Body of pancreas (tissue), 4 donors: ENCODE measurements around the gene JMJD7. TPM values are rescaled to one million over a fixed set of nuclear protein-coding genes. Genes with fewer than 3 reads are reported as not detected.

Experiments used
- ATAC-seq: fragments of 150-250 bp; one replicate; pipeline ENCODE4 v1.9.1; 2016
- DNase-seq, 4 donors: peaks; one replicate each; pipeline ENCODE4 v3.0.0-alpha.2; 2019
- H3K27ac ChIP-seq, 4 donors: fragments of 200-600 bp; sonication (generic); 1 replicate in 3 of 4; 2 replicates in 1 of 4; pipeline versions ENCODE4 v1.5.1 to v1.6.1; 2016 to 2019; ENCODE audit warnings: mild to moderate bottlenecking in 1 of 4, mixed read lengths in 1 of 4, moderate library complexity in 1 of 4
- H3K27me3 ChIP-seq, 2 donors: fragments of 200-600 bp; sonication (generic); one replicate each; pipeline ENCODE4 v1.6.0; 2016; ENCODE audit warnings: mild to moderate bottlenecking in 1 of 2
- H3K36me3 ChIP-seq, 2 donors: fragments of 200-600 bp; sonication (generic); replicated peaks in 1 of 2; 2 replicates each; pipeline ENCODE4 v1.5.1; 2016; ENCODE audit warnings: low read depth in 2 of 2; ENCODE audit not compliant: insufficient read depth in 1 of 2
- H3K4me1 ChIP-seq: fragments of 200-600 bp; sonication (generic); one replicate; pipeline ENCODE4 v1.6.0; 2016
- H3K4me3 ChIP-seq, 2 donors: fragments of 200-600 bp; sonication (generic); 1 replicate in 1 of 2; 2 replicates in 1 of 2; pipeline ENCODE4 v1.5.1; 2016 to 2019
- H3K9me3 ChIP-seq, 3 donors: fragments of 200-600 bp; sonication (generic); 1 replicate in 2 of 3; 2 replicates in 1 of 3; pipeline ENCODE4 v1.5.1; 2016
- CTCF ChIP-seq, 7 experiments: fragments of 450-650 bp in 4 of 7; fragments of 200-600 bp in 3 of 7; sonication (generic) in 3 of 7; IDR thresholded peaks; one replicate each; pipeline ENCODE4 v1.5.1; 2016 to 2019; ENCODE audit warnings: antibody characterized with exemption in 7 of 7
- POLR2A ChIP-seq, 3 donors: fragments of 450-650 bp; IDR thresholded peaks; one replicate each; pipeline ENCODE4 v1.6.1; 2016; ENCODE audit warnings: antibody characterized with exemption in 3 of 3, mild to moderate bottlenecking in 2 of 3
- WGBS, 2 donors: methylation state at CpG; one replicate each; pipeline ENCODE4 v1.1.5; 2017; 5-methylcytosine and 5-hydroxymethylcytosine counted together
- intact Hi-C: fragments of 100-400 bp; cut with DNase I; formaldehyde crosslinking; loops from one replicate; pipeline ENCODE4 v1.15.1; 2023
- total RNA-seq, 2 donors: library from RNA; depleted of rRNA; stranded (reverse); fragments of >200 nt; gene quantifications; one replicate each; pipeline ENCODE4 v1.1.0, GENCODE V29; 2016

JMJD7 gene
- total RNA-seq, 2 donors from 2014 or later: 2.0 to 13.0 TPM

GRCh38 chr15:41883484-41883825 lies 55.6 kb downstream of the JMJD7 start:
- WGBS, 2 donors: 92 to 100% methylated on average over 2 of the region's 2 CpGs
- intact Hi-C loops: no loop called here
- no peak for ATAC-seq
- no peaks in the 10 kb centered on the region for H3K27me3 ChIP-seq
- no peak overlapping the region for H3K4me3 ChIP-seq
- no peaks in the 10 kb centered on the region for H3K36me3 ChIP-seq
- TF ChIP-seq CTCF (IDR thresholded peaks at IDR 0.05) (no peak), POLR2A (IDR thresholded peaks at IDR 0.05) (no peak)
- H3K4me1 ChIP-seq: peaks cover 19% of the 10 kb centered on the region
- DNase-seq: no peak
- H3K27ac ChIP-seq: no peak overlapping the region
- H3K9me3 ChIP-seq: no peaks in the 10 kb centered on the region

GRCh38 chr15:41884458-41884857 lies 56.6 kb downstream of the JMJD7 start:
- H3K9me3 ChIP-seq: no peaks in the 10 kb centered on the region
- ATAC-seq (no peak), DNase-seq (no peak)
- H3K4me3 ChIP-seq: no peak overlapping the region
- intact Hi-C loops: no loop called here
- H3K27me3 ChIP-seq: no peaks in the 10 kb centered on the region
- no peaks in the 10 kb centered on the region for H3K36me3 ChIP-seq
- H3K27ac ChIP-seq: no peak overlapping the region
- peaks cover 19% of the 10 kb centered on the region for H3K4me1 ChIP-seq
- TF ChIP-seq CTCF (IDR thresholded peaks at IDR 0.05): no peak
- no peak for TF ChIP-seq POLR2A (IDR thresholded peaks at IDR 0.05)
- 91% methylated on average over 7 of the region's 7 CpGs for WGBS, 2 donors

- intact Hi-C loops: no loop called here
- no peak for ATAC-seq
- no peak overlapping the region for H3K27ac ChIP-seq
- H3K27me3 ChIP-seq: no peaks in the 10 kb centered on the region
- peaks cover 19% of the 10 kb centered on the region for H3K4me1 ChIP-seq
- H3K4me3 ChIP-seq: no peak overlapping the region
- TF ChIP-seq POLR2A (IDR thresholded peaks at IDR 0.05) (no peak), CTCF (IDR thresholded peaks at IDR 0.05) (no peak)
- DNase-seq: no peak
- no peaks in the 10 kb centered on the region for H3K36me3 ChIP-seq
- H3K9me3 ChIP-seq: no peaks in the 10 kb centered on the region
Observed at GRCh38 chr15:41885321-41885720, 57.4 kb downstream of the JMJD7 start.

- H3K4me3 ChIP-seq: no peak overlapping the region
- no peaks in the 10 kb centered on the region for H3K36me3 ChIP-seq
- TF ChIP-seq POLR2A (IDR thresholded peaks at IDR 0.05): no peak
- TF ChIP-seq CTCF (IDR thresholded peaks at IDR 0.05): no peak
- no peaks in the 10 kb centered on the region for H3K9me3 ChIP-seq
- ATAC-seq (no peak), DNase-seq (no peak)
- intact Hi-C loops: no loop called here
- H3K27ac ChIP-seq: no peak overlapping the region
- peaks cover 19% of the 10 kb centered on the region for H3K4me1 ChIP-seq
- WGBS, 2 donors: 94 to 100% methylated on average over 2 to 14 of the region's 14 CpGs
- no peaks in the 10 kb centered on the region for H3K27me3 ChIP-seq
Observed at GRCh38 chr15:41885841-41886240, 57.9 kb downstream of the JMJD7 start.

GRCh38 chr15:41886741-41887140 lies 58.8 kb downstream of the JMJD7 start:
- Histone ChIP-seq H3K27ac (no peak overlapping the region), H3K36me3 (no peaks in the 10 kb centered on the region), H3K4me3 (no peak overlapping the region), H3K9me3 (no peaks in the 10 kb centered on the region), H3K4me1 (peaks cover 16% of the 10 kb centered on the region), H3K27me3 (no peaks in the 10 kb centered on the region)
- 87 to 92% methylated on average over 6 to 7 of the region's 7 CpGs for WGBS, 2 donors
- no peak for ATAC-seq
- intact Hi-C loops: no loop called here
- no peak for TF ChIP-seq POLR2A (IDR thresholded peaks at IDR 0.05)
- TF ChIP-seq CTCF (IDR thresholded peaks at IDR 0.05): no peak
- DNase-seq: no peak
